H1 (cell line): ENCODE data around the gene C19orf25. TPM values are rescaled to one million over a fixed set of nuclear protein-coding genes. Genes with fewer than 3 reads are reported as not detected.
A peak's percentile ranks its signal among the peaks of the same experiment; 100 is the strongest.

Experiments used
- BCL11A ChIP-seq, 2 experiments: IDR thresholded peaks; one replicate each; pipeline ENCODE4 v1.6.1; 2011; ENCODE audit warnings: low read depth in 2 of 2, low read length in 2 of 2, mild to moderate bottlenecking in 2 of 2
- JUND ChIP-seq: IDR thresholded peaks from 2 replicates; pipeline ENCODE4 v1.6.1; 2011; ENCODE audit warnings: mild to moderate bottlenecking, improper control_type of control experiment, low read length
- RAD21 ChIP-seq, 2 experiments: IDR thresholded peaks in 1 of 2; conservative IDR thresholded peaks in 1 of 2; 2 replicates each; pipeline ENCODE4 v1.6.1; 2011; ENCODE audit warnings: low read depth in 2 of 2, low read length in 2 of 2, improper control_type of control experiment in 1 of 2, inconsistent platforms in 1 of 2, mild to moderate bottlenecking in 1 of 2, moderate library complexity in 1 of 2
- ZNF274 ChIP-seq: IDR thresholded peaks from 2 replicates; pipeline ENCODE4 v1.7.0; 2012; ENCODE audit warnings: low read length, borderline replicate concordance; ENCODE audit errors: extremely low read depth
- polyA plus RNA-seq, 7 experiments: library from polyadenylated mRNA; depleted of rRNA in 3 of 7; stranded (reverse) in 5 of 7; unstranded in 2 of 7; fragments of >200 nt in 5 of 7; fragments of 200-250 nt in 2 of 7; gene quantifications; 1 replicate in 5 of 7; 2 replicates in 1 of 7; 4 replicates in 1 of 7; pipeline versions ENCODE4 v1.2.1 to v1.2.3, GENCODE V29; 2011 to 2013; ENCODE audit warnings: missing spikeins in 2 of 7, mixed read lengths in 2 of 7
- total RNA-seq: library from RNA; stranded (reverse); fragmentation: NEBNext Ultra II Directional; extraction: Animal tissue kit (Norgen Biotek cat#: 25700); gene quantifications from 2 replicates; pipeline ENCODE4 v1.2.1, GENCODE V29; 2021

Gene C19orf25
- total and polyA plus RNA-seq, 2 of the 8 experiments (the other 6 are each of a cell fraction or from before 2014, with no cell fraction given), result 41.3 to 67.4 TPM

DNA sequence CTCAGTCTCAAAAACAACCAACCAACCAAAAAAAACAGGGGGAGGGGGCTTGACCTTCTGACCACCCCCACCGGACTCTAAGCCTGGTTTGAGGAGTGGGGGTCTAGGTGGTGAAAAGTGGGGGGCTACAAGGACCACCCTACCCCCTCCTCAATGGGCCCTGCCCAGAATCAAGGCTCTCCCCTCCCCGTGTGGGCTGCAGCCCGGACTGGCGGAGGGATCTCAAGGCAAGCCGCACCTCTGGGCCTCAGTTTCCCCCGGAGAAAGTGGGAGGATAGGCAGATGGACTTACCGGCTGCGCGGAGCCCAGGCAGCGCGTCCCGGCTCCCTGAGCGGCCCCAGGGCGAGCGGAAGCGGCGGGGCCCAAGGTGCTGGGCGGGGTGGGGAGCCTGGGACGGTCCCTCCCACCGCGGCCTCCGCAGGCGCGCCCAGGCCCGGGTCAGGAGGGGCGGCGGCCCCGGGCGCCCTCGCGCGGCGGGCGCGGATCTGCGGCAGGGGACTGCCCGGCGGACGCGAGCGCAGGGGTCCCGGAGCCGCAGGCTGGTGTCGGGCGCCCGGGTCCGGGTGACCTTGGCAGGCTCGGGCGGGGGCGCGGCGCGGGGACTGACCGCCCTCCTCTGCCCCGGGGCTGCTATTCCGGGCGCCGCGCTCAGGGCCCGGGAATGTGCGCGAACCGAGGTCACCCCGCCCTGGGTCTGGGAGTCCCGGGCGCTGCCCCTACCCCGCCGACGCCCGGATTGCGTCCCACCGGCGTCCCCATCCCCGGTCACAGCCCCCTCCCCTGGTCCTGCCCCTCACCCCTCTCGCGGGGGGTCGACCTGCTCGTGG is 33.9 kb upstream of the C19orf25 start, which contains the start of gene ADAMTSL5 (continued):
- TF ChIP-seq JUND (no peak), RAD21 (IDR thresholded peaks at IDR 0.05 in 1 of 2, conservative IDR thresholded peaks at IDR 0.05 in 1 of 2; ENCODE audit: low read depth in 2 of 2, low read length in 2 of 2) (peak in 1 of 2 experiments; percentile 29; a peak in 2 of 4 replicates), ZNF274 (no peak), BCL11A (IDR thresholded peaks at IDR 0.05; ENCODE audit: low read depth in 2 of 2, low read length in 2 of 2) (no peak)
